ENCODE measurements around the gene STARD4.

GRCh38 chr5:111556501-111556900, 44.2 kb upstream of the STARD4 start:
- TF ChIP-seq CTCF (IDR thresholded peaks at IDR 0.05) (no peak), ZFX (IDR thresholded peaks at IDR 0.05; ENCODE audit: borderline replicate concordance) (no peak)

All from 22Rv1 (cell line).